Lower leg skin (tissue), 3 donors: ENCODE measurements around the gene MIA2.

ENCODE experiments used
- POLR2A ChIP-seq, 2 donors: fragments of 450-650 bp; IDR thresholded peaks; one replicate each; pipeline ENCODE4 v1.6.1; 2016 to 2017; ENCODE audit warnings: antibody characterized with exemption in 2 of 2, mild to moderate bottlenecking in 1 of 2, moderate library complexity in 1 of 2
- TF ChIP-seq, protein P1 (sequence below), 3 donors: fragments of 450-650 bp; IDR thresholded peaks; one replicate each; pipeline ENCODE4 v1.5.1; 2016; ENCODE audit warnings: antibody characterized with exemption in 3 of 3, mild to moderate bottlenecking in 3 of 3, moderate library complexity in 2 of 3

DNA sequence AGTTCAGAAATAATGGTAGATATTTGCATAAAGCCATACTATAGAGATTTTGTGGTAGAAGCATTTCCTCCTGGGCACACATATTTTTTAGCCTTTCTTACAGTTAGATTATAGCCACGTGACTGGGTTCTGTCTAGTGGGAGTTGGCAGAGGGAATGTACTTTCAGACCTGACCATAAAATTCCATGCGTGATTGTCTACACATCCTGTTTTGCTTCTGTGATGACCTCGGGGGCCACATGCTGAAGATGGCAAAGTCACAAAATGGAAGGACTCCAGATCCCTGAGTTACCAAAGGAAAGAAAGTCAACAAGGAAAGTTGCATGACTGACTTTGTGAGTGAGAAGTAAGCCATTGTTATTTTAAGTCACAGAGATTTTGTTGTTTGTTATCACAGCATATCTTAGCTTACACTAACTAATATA, 14.6 kb upstream of the MIA2 start:
- TF ChIP-seq POLR2A (IDR thresholded peaks at IDR 0.05), result no peak
- TF ChIP-seq, protein P1, sequence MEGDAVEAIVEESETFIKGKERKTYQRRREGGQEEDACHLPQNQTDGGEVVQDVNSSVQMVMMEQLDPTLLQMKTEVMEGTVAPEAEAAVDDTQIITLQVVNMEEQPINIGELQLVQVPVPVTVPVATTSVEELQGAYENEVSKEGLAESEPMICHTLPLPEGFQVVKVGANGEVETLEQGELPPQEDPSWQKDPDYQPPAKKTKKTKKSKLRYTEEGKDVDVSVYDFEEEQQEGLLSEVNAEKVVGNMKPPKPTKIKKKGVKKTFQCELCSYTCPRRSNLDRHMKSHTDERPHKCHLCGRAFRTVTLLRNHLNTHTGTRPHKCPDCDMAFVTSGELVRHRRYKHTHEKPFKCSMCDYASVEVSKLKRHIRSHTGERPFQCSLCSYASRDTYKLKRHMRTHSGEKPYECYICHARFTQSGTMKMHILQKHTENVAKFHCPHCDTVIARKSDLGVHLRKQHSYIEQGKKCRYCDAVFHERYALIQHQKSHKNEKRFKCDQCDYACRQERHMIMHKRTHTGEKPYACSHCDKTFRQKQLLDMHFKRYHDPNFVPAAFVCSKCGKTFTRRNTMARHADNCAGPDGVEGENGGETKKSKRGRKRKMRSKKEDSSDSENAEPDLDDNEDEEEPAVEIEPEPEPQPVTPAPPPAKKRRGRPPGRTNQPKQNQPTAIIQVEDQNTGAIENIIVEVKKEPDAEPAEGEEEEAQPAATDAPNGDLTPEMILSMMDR (IDR thresholded peaks at IDR 0.05), result no peak
